ENCODE data around the gene HECTD1.
"Not testable (repeated sequence)": the region's sequence is repeated elsewhere in the genome, so short reads cannot be mapped to it uniquely, and the experiment has no call there.

The HECTD1 gene

GRCh38 chr14:31206536-31207286, 882 bp downstream of the HECTD1 start:
- Histone ChIP-seq H3K27me3 (no peaks in the 10 kb centered on the region), H3K4me1 (no peaks in the 10 kb centered on the region), H3K36me3 (peaks cover 24% of the 10 kb centered on the region), H3K4me3 (ENCODE audit: low read depth, low read length) (peak overlapping the region; percentile 82), H3K9me3 (no peaks in the 10 kb centered on the region)
- DNase-seq = peak; percentile 29
- no peak for TF ChIP-seq CTCF (IDR thresholded peaks at IDR 0.05; ENCODE audit: low read depth, low read length)

GRCh38 chr14:31205681-31206535, 1.7 kb downstream of the HECTD1 start:
- H3K36me3 ChIP-seq = peaks cover 27% of the 10 kb centered on the region
- H3K4me1 ChIP-seq = no peaks in the 10 kb centered on the region
- no peaks in the 10 kb centered on the region for H3K27me3 ChIP-seq
- H3K4me3 ChIP-seq (ENCODE audit: low read depth, low read length) = peak overlapping the region; percentile 82
- DNase-seq = no peak
- H3K9me3 ChIP-seq = no peaks in the 10 kb centered on the region
- TF ChIP-seq CTCF (IDR thresholded peaks at IDR 0.05; ENCODE audit: low read depth, low read length) = no peak

- Histone ChIP-seq H3K36me3 (peaks cover 29% of the 10 kb centered on the region), H3K4me3 (ENCODE audit: low read depth, low read length) (peak overlapping the region; percentile 82), H3K9me3 (no peaks in the 10 kb centered on the region), H3K27me3 (no peaks in the 10 kb centered on the region), H3K4me1 (no peaks in the 10 kb centered on the region)
- no peak for DNase-seq
- no peak for TF ChIP-seq CTCF (IDR thresholded peaks at IDR 0.05; ENCODE audit: low read depth, low read length)
Observed at GRCh38 chr14:31204593-31205534, 2.7 kb downstream of the HECTD1 start.

GRCh38 chr14:31203899-31204592, 3.5 kb downstream of the HECTD1 start:
- H3K9me3 ChIP-seq; H3K4me1 ChIP-seq; DNase-seq; H3K27me3 ChIP-seq; H3K4me3 ChIP-seq (ENCODE audit: low read depth, low read length): not testable (repeated sequence)
- H3K36me3 ChIP-seq = peaks cover 32% of the 10 kb centered on the region

GRCh38 chr14:31203414-31203742, 4.2 kb downstream of the HECTD1 start:
- TF ChIP-seq CTCF (IDR thresholded peaks at IDR 0.05; ENCODE audit: low read depth, low read length) = no peak
- no peaks in the 10 kb centered on the region for H3K27me3 ChIP-seq
- H3K36me3 ChIP-seq = peaks cover 35% of the 10 kb centered on the region
- no peaks in the 10 kb centered on the region for H3K4me1 ChIP-seq
- no peak overlapping the region for H3K4me3 ChIP-seq (ENCODE audit: low read depth, low read length)
- DNase-seq = no peak
- H3K9me3 ChIP-seq = no peaks in the 10 kb centered on the region

GRCh38 chr14:31201111-31201510, 6.5 kb downstream of the HECTD1 start:
- H3K9me3 ChIP-seq = no peaks in the 10 kb centered on the region
- no peak for DNase-seq
- H3K4me3 ChIP-seq (ENCODE audit: low read depth, low read length) = no peak overlapping the region
- TF ChIP-seq CTCF (IDR thresholded peaks at IDR 0.05; ENCODE audit: low read depth, low read length) = no peak
- H3K27me3 ChIP-seq = no peaks in the 10 kb centered on the region
- peaks cover 44% of the 10 kb centered on the region for H3K36me3 ChIP-seq
- 0 out of 2 replicates have a peak, but pooled peaks cover 4% of the 10 kb centered on the region for H3K4me1 ChIP-seq
